Endodermal cell (in vitro differentiated cells): Measurements from ENCODE around the gene WDR54. TPM values are rescaled to one million over a fixed set of nuclear protein-coding genes. Genes with fewer than 3 reads are reported as not detected.

ENCODE experiments used
- DNase-seq: peaks from one replicate; pipeline ENCODE4 v3.0.0-alpha.2; 2017
- H3K27ac ChIP-seq: 2 replicates; pipeline ENCODE4 v1.5.1; 2013; ENCODE audit warnings: mild to moderate bottlenecking, low read depth, low read length, moderate library complexity
- H3K27me3 ChIP-seq: 2 replicates; pipeline ENCODE4 v1.6.1; 2013; ENCODE audit warnings: mild to moderate bottlenecking, low read length, moderate library complexity; ENCODE audit not compliant: insufficient read depth, control insufficient read depth, poor library complexity, severe bottlenecking
- H3K36me3 ChIP-seq: 2 replicates; pipeline ENCODE4 v1.7.0; 2013; ENCODE audit warnings: mild to moderate bottlenecking, low read length, moderate library complexity; ENCODE audit not compliant: control insufficient read depth, insufficient read depth
- H3K4me1 ChIP-seq: one replicate; pipeline ENCODE4 v1.7.0; 2013; ENCODE audit warnings: low read length; ENCODE audit not compliant: control insufficient read depth, insufficient read depth
- H3K4me3 ChIP-seq: 2 replicates; pipeline ENCODE4 v1.5.1; 2013; ENCODE audit warnings: mild to moderate bottlenecking, low read length, moderate library complexity
- H3K9ac ChIP-seq: 2 replicates; pipeline ENCODE4 v1.6.1; 2013; ENCODE audit warnings: mild to moderate bottlenecking, low read length, moderate library complexity; ENCODE audit not compliant: poor library complexity, severe bottlenecking; ENCODE audit errors: extremely low read depth
- H3K9me3 ChIP-seq: 2 replicates; pipeline ENCODE4 v1.6.1; 2013; ENCODE audit warnings: mild to moderate bottlenecking, low read length, moderate library complexity; ENCODE audit not compliant: control insufficient read depth
- H3K27ac Mint-ChIP-seq: 2 replicates; pipeline ENCODE4 v1.8.0; 2020; ENCODE audit warnings: mixed read lengths
- H3K27me3 Mint-ChIP-seq: 2 replicates; pipeline ENCODE4 v1.8.0; 2021; ENCODE audit warnings: mild to moderate bottlenecking, mixed read lengths; ENCODE audit not compliant: insufficient read depth
- H3K36me3 Mint-ChIP-seq: 2 replicates; pipeline ENCODE4 v1.8.0; 2020; ENCODE audit warnings: low read depth, mixed read lengths
- H3K4me1 Mint-ChIP-seq: 2 replicates; pipeline ENCODE4 v1.8.0; 2020; ENCODE audit warnings: mixed read lengths
- H3K4me3 Mint-ChIP-seq: 2 replicates; pipeline ENCODE4 v1.8.0; 2020; ENCODE audit warnings: mild to moderate bottlenecking, moderate library complexity, mixed read lengths
- H3K9me3 Mint-ChIP-seq: 2 replicates; pipeline ENCODE4 v1.8.0; 2020; ENCODE audit warnings: mild to moderate bottlenecking, mixed read lengths
- WGBS, 2 experiments: methylation state at CpG; one replicate each; pipeline versions ENCODE4 v1.1.5 to v1.1.7; 2013; ENCODE audit warnings: missing lambda C conversion rate in 2 of 2, mixed read lengths in 1 of 2; ENCODE audit not compliant: insufficient coverage in 1 of 2, insufficient read length in 1 of 2; 5-methylcytosine and 5-hydroxymethylcytosine counted together
- total RNA-seq, 2 donors: library from RNA; stranded (reverse); fragmentation: NEBNext Ultra II Directional in 1 of 2; extraction: Animal tissue kit (Norgen Biotek cat#: 25700) in 1 of 2; gene quantifications; 2 replicates in 1 of 2; 3 replicates in 1 of 2; pipeline ENCODE4 v1.2.1, GENCODE V29; 2021
- TF ChIP-seq, protein P1 (sequence below): fragments of 200-600 bp; sonication (generic); conservative IDR thresholded peaks from 2 replicates; pipeline ENCODE4 v1.5.0; 2021; ENCODE audit warnings: antibody characterized with exemption, mild to moderate bottlenecking

WDR54 gene
- total RNA-seq, 2 donors from 2014 or later, result 43.1 to 69.4 TPM

DNA sequence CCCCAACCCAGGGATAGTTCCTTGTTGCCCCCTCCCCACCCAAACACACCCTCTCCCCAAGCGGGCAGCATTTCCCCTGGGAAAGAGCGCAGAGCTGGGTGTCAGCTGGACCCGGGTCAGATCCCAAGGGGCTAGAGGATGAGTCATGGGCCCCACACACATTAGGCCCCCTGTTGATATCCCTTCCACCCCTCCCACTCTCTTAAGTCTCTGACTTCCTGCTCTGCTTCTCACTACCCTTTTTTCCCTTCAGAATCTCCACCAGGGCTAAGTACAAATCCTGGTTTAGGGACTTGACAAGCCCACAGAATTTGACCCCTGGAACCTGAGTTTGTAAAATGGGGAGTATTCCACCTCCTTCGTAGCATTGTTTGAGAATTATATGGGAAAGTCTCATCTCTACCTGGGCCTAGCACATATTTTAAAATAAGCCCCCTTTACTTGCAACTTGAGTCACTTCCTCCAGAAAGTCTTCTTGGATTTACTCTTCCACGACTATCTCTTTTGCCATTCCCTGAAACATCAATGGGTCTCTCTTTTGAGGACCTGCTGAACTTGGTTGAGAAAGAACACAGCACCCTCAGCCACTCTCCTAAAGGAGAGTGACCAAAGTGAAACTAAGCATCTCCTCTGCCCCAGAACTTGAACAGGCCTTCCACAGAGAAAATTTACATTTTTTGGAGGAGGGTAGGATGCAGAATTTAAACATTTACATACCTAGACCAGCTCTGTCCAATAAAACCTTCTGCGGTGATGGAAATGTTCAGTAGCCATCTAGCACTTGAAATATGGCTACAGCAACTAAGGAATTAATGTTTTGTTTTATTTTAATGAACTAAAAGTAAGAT is 15.5 kb downstream of the WDR54 start:
- Mint-ChIP-seq H3K27ac (peak overlapping the region; percentile 44), H3K36me3 (peaks cover 43% of the 10 kb centered on the region), H3K4me1 (peaks cover 35% of the 10 kb centered on the region), H3K27me3 (no peaks in the 10 kb centered on the region), H3K9me3 (no peaks in the 10 kb centered on the region), H3K4me3 (peak overlapping the region; percentile 8)
- Histone ChIP-seq H3K4me3 (no peak overlapping the region), H3K4me1 (peaks cover 12% of the 10 kb centered on the region), H3K27me3 (no peaks in the 10 kb centered on the region), H3K9me3 (no peaks in the 10 kb centered on the region), H3K27ac (no peak overlapping the region), H3K36me3 (peaks cover 62% of the 10 kb centered on the region), H3K9ac (no peak overlapping the region)
- TF ChIP-seq, protein P1, sequence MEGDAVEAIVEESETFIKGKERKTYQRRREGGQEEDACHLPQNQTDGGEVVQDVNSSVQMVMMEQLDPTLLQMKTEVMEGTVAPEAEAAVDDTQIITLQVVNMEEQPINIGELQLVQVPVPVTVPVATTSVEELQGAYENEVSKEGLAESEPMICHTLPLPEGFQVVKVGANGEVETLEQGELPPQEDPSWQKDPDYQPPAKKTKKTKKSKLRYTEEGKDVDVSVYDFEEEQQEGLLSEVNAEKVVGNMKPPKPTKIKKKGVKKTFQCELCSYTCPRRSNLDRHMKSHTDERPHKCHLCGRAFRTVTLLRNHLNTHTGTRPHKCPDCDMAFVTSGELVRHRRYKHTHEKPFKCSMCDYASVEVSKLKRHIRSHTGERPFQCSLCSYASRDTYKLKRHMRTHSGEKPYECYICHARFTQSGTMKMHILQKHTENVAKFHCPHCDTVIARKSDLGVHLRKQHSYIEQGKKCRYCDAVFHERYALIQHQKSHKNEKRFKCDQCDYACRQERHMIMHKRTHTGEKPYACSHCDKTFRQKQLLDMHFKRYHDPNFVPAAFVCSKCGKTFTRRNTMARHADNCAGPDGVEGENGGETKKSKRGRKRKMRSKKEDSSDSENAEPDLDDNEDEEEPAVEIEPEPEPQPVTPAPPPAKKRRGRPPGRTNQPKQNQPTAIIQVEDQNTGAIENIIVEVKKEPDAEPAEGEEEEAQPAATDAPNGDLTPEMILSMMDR, result no peak
- 85 to 100% methylated on average over 3 to 6 of the region's 6 CpGs for WGBS, 2 experiments
- DNase-seq, result peak; percentile 74

- peak overlapping the region; percentile 96 for H3K4me3 Mint-ChIP-seq
- peak overlapping the region; percentile 96 for H3K4me3 ChIP-seq
- H3K27me3 ChIP-seq, result no peaks in the 10 kb centered on the region
- 86 to 98% methylated on average over 1 of the region's 1 CpG for WGBS, 2 experiments
- H3K4me1 ChIP-seq, result peaks cover 12% of the 10 kb centered on the region
- H3K27ac Mint-ChIP-seq, result peak overlapping the region; percentile 35
- no peaks in the 10 kb centered on the region for H3K27me3 Mint-ChIP-seq
- no peak overlapping the region for H3K27ac ChIP-seq
- H3K36me3 ChIP-seq, result peaks cover 55% of the 10 kb centered on the region
- TF ChIP-seq, protein P1, result peak; percentile 32
- no peak overlapping the region for H3K9ac ChIP-seq
- DNase-seq, result peak; percentile 38
- peaks cover 35% of the 10 kb centered on the region for H3K4me1 Mint-ChIP-seq
- H3K9me3 ChIP-seq, result no peaks in the 10 kb centered on the region
- peaks cover 35% of the 10 kb centered on the region for H3K36me3 Mint-ChIP-seq
- H3K9me3 Mint-ChIP-seq, result no peaks in the 10 kb centered on the region
These were observed 16.7 kb downstream of the WDR54 start for GRCh38 chr2:74438248-74438647.

DNA sequence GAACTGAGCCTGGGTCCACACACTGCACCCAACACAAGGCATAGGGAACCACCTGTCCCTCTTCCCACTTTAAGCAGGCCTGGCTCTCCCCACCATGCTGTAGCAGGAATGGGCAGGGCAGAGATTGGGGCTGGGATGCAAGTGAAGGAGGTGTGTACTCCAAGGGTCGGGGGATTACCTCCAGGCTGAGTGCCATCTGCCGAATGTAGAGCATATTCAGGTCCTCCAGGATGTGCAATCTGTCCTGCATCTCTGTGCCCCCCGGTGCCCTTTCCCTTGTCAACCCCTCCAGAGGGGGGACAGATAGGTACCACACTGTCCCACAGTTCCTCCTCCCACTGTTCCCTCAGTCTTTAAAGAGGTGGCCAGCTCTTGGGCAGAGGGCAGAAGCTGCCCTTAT is 17.8 kb downstream of the WDR54 start:
- Histone ChIP-seq H3K36me3 (peaks cover 49% of the 10 kb centered on the region), H3K27ac (peak overlapping the region; percentile 98), H3K9ac (peak overlapping the region; percentile 95), H3K4me3 (peak overlapping the region; percentile 96), H3K9me3 (no peaks in the 10 kb centered on the region), H3K4me1 (peaks cover 12% of the 10 kb centered on the region), H3K27me3 (no peaks in the 10 kb centered on the region)
- H3K4me3 Mint-ChIP-seq, result peak overlapping the region; percentile 96
- no peaks in the 10 kb centered on the region for H3K9me3 Mint-ChIP-seq
- TF ChIP-seq, protein P1, result no peak
- DNase-seq, result peak; percentile 41
- WGBS, 2 experiments, result 65 to 80% methylated on average over 2 to 3 of the region's 3 CpGs
- peaks cover 30% of the 10 kb centered on the region for H3K36me3 Mint-ChIP-seq
- peak overlapping the region; percentile 99 for H3K27ac Mint-ChIP-seq
- no peaks in the 10 kb centered on the region for H3K27me3 Mint-ChIP-seq
- H3K4me1 Mint-ChIP-seq, result peaks cover 38% of the 10 kb centered on the region
